ENCODE data around the gene MIAT. TPM values are rescaled to one million over a fixed set of nuclear protein-coding genes. Genes with fewer than 3 reads are reported as not detected.

The MIAT gene
- total and polyA plus RNA-seq, 8 donors: 0.28 to 0.78 (median 0.53) TPM

GRCh38 chr22:26648011-26648497, 9.3 kb upstream of the MIAT start:
- ATAC-seq: no peak
- H3K27ac ChIP-seq: no peak overlapping the region
- no peak for DNase-seq
- WGBS, 2 donors: 41 to 44% methylated on average over 17 of the region's 17 CpGs
- no peaks in the 10 kb centered on the region for H3K36me3 ChIP-seq
- H3K27me3 ChIP-seq: no peaks in the 10 kb centered on the region
- FAIRE-seq: no peak
- TF ChIP-seq CTCF (IDR thresholded peaks at IDR 0.05): no peak
- H3K9me3 ChIP-seq: no peaks in the 10 kb centered on the region
- intact Hi-C loops (cut with DNase I): no loop called here
- H3K4me3 ChIP-seq: no peak overlapping the region
- peaks cover 0 to 2% (median 0%) of the 10 kb centered on the region in 3 donors for H3K4me1 ChIP-seq

- ATAC-seq: no peak
- no peaks in the 10 kb centered on the region for H3K27me3 ChIP-seq
- WGBS, 2 donors: 69 to 81% methylated on average over 6 of the region's 6 CpGs
These were observed 8.6 kb upstream of the MIAT start for GRCh38 chr22:26648528-26649388.

GRCh38 chr22:26650722-26651421, 6.5 kb upstream of the MIAT start:
- DNase-seq: no peak
- Histone ChIP-seq H3K9me3 (no peaks in the 10 kb centered on the region), H3K27ac (no peak overlapping the region), H3K27me3 (no peaks in the 10 kb centered on the region), H3K4me3 (no peak overlapping the region), H3K36me3 (no peaks in the 10 kb centered on the region), H3K4me1 (no peaks in the 10 kb centered on the region)
- TF ChIP-seq CTCF (IDR thresholded peaks at IDR 0.05): no peak
- no peak for FAIRE-seq
- WGBS, 2 donors: 63 to 70% methylated on average over 6 of the region's 6 CpGs
- ATAC-seq: no peak
- intact Hi-C loops (cut with DNase I): loop anchor here in 1 of 3 donors (10.0 kb wide), 1 partner anchor 166 kb away; the partner anchor contains the start of genes HPS4 and SRRD

More at GRCh38 chr22:26648528-26649388, 8.6 kb upstream of the MIAT start:
- H3K4me3 ChIP-seq: no peak overlapping the region
- no peak overlapping the region for H3K27ac ChIP-seq
- DNase-seq: no peak
- no peaks in the 10 kb centered on the region for H3K9me3 ChIP-seq
- no peaks in the 10 kb centered on the region for H3K36me3 ChIP-seq
- TF ChIP-seq CTCF (IDR thresholded peaks at IDR 0.05): no peak
- H3K4me1 ChIP-seq: peaks cover 0 to 2% (median 0%) of the 10 kb centered on the region in 3 donors
- intact Hi-C loops (cut with DNase I): no loop called here
- FAIRE-seq: no peak

GRCh38 chr22:26651815-26652214, 5.6 kb upstream of the MIAT start:
- no peaks in the 10 kb centered on the region for H3K9me3 ChIP-seq
- no peaks in the 10 kb centered on the region for H3K4me1 ChIP-seq
- WGBS, 2 donors: 50 to 54% methylated on average over 10 of the region's 10 CpGs
- no peak overlapping the region for H3K4me3 ChIP-seq
- TF ChIP-seq CTCF (IDR thresholded peaks at IDR 0.05): no peak
- H3K27ac ChIP-seq: no peak overlapping the region
- ATAC-seq (no peak), FAIRE-seq (no peak), DNase-seq (no peak)
- intact Hi-C loops (cut with DNase I): loop anchor here in 1 of 3 donors (10.0 kb wide), 1 partner anchor 167 kb away; the partner anchor contains the start of genes HPS4 and SRRD
- no peaks in the 10 kb centered on the region for H3K36me3 ChIP-seq
- no peaks in the 10 kb centered on the region for H3K27me3 ChIP-seq
